Stimulated activated CD8-positive, alpha-beta memory T cell treated with anti-CD3 and anti-CD28 coated beads, Interleukin-15, amount 100 ng/mL, for 4 hours (primary cell): ENCODE results near the gene RETNLB.
A peak's percentile ranks its signal among the peaks of the same experiment; 100 is the strongest.

Experiments
- DNase-seq, 2 donors: peaks; one replicate each; pipeline ENCODE4 v3.0.0-alpha.2; 2020; ENCODE audit warnings: low read depth in 2 of 2

The RETNLB gene, protein sequence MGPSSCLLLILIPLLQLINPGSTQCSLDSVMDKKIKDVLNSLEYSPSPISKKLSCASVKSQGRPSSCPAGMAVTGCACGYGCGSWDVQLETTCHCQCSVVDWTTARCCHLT

DNA sequence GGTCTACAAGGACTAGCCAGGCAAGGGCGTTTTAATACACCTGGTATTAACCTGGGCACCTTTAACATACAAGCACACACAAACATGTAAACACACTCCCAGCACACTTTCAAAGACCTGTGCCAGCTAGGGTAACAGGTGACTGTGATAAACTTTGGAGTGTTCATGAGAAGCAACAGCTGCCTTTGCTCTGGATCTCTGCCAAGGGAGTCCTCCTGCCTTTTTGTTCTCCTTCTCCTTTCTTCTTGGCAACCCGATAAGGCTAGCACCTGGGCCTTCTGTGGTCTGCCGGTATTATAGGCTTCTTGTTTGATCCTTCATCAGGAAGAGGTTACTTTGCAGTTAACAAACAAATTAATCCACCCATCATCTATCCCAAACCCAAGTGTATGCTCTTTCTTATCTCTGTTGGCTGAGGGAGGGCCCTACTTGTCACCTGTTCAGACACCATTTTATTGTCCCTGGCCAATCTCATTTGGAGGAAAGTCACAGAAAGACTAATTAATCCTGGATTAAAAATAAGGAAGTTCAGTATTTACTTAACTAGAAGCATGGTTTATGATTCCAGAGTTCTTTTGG, at the start of gene RETNLB:
Gene RETNLB, minus strand, starts transcription at position 7 of the 579 bp plus-strand sequence. CDS start 225 bp downstream, outside the sequence.
- no peak for DNase-seq

- DNase-seq = peak in 1 of 2 donors; percentile 2
Measured at GRCh38 chr3:108806316-108806715, 49.1 kb upstream of the RETNLB start.

- DNase-seq = no peak
Measured at GRCh38 chr3:108804966-108805365, 47.8 kb upstream of the RETNLB start.

DNA sequence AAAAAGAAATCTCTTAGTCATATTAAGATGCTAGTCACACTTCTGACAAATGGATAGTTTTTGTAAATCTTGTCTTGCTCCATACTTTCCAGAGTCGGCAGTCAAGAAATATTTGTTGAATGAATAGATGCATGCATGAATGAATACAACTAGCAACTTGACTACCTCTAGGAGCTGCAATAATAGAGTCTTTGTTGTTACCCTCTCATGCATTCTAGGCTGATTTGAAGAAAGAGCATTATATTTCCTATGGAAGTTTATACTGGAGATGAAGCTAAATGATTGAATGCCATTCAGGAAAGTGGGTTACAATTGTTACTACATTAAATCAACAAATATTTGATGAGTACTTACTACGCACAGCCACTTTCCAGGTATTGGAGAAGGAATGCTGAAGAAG, 47.2 kb upstream of the RETNLB start:
- DNase-seq = no peak

DNA sequence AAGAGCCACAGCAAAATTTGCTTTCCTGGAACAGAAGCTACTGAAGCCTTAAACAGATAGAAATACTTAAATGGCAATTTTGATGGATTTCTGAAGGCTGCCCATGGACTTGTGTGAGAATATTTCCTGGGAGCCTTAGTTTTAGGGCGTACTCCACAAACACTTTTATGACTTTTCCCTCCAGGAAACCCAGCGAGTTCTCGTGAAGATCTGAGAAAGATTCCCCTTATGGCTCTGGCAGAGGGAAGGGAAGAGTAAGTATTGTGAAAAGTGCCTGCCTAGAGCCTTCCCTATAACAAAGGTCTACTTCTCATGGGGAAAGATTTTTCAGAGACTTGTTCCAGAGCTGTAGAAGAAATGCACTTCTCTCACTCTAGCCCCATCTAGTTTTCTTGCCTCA, 34.3 kb upstream of the RETNLB start:
- DNase-seq = no peak

DNA sequence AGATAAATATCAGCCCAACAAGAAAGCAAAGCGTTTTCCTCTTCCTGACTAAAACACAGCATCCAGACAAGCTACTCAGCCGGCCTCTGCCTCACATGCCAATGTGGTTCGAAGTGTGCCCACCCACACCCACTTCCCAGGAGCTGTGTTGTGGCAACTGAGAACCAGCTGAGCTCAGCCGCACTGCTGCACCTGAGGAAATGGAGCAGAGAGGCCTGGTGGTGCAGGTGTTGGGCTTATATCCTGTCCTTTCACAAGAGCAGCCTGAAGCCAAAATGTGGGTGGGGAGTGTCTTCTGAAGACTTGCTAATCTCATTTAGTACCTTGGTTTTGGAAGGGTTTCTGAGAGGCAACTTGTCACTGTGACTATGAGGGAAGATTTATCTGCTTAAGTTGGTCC, 23.0 kb upstream of the RETNLB start:
- DNase-seq = peak in 1 of 2 donors; percentile 2

- no peak for DNase-seq
Measured at GRCh38 chr3:108779496-108779895, 22.3 kb upstream of the RETNLB start.

DNA sequence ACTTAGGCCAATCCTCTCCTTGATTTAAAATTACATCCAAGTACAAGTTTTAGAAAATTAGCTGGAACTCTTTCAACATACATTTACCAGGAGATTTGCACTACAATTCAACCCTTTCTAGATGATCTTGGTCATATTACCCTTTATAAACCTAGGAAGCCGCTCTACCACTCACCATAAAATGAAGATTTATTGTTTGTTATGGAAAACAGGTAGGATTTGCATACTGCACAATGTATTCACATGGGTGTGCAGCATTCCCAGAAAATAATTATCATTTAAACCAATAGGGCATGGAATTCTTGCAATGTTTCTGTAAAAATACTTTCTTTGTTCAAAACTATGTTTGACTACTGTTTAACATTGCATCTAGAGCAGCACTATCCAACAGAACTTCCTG, 18.4 kb upstream of the RETNLB start:
- DNase-seq = no peak

DNA sequence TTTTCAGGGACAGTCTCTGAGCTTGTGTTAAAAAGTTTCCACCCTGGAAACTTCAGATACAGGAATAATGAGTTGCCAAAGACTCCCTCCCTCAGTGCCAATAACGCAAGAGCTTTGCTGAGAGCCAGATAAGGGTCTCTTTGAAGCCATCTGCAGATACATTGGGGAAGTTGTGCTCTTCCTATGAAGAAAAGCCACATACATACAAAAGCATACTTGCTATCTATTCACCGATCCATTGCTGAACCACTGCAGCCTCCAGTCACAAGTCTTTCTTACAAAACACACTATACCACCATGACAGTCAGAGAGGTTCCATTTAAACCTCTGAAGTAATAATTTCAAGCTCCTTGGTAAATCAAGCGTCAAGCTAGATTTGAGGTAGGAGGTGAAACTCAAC, 10.0 kb upstream of the RETNLB start:
- DNase-seq = no peak

DNA sequence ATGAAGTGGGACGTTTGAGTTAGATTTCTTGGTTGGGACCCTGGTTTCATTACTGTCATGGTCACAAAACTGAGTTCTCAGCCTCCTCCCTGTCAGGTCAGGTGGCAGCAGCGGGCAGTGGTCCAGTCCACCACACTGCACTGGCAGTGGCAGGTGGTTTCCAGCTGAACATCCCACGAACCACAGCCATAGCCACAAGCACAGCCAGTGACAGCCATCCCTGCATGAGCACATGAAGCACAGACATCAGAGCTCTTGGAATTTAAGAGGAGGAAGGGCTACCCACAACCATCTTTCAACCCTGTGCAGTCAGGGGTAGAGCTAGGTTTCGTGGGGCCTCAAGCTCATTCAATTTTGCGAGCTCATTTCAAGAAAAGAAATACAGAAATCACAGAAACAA, 1.5 kb downstream of the RETNLB start:
- no peak for DNase-seq

DNA sequence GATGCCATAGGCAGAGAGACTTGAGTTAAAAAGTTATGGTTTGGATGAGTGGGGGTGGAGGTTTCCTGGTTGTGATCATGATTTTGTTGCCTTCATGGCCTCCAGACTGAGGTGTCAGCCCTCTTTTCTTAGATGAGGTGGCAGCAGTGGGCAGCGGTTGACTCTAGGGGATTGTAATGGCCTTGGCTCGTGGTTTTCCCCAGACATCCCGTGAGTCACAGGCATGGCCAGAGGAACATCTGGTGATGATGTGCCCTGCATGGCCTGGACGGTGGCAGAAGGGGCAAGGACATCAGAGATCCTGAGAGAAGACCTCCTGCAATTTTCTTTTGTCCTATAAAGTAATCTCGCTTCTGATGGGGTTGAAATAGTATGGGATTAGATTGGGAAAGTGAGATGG, 12.4 kb downstream of the RETNLB start:
- no peak for DNase-seq

DNA sequence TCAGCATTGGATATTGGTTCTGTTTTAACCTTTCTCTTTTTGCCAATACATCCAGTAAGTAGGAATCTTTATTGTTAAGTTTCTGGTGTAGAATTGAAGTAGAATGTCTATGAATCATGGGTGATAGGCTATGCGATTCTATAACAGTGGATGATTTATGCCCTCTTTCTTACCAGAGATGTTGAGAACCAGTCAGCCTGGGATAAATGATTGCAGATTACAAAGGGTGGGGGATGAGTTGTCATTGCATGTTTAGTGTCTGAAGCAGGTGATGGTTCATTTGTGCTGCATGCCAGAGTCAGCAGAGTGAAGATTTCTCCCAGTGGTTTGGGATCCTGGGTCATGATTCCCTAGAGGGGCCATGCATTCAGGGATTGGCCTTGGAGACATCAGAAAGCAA, 14.3 kb downstream of the RETNLB start:
- no peak for DNase-seq

DNA sequence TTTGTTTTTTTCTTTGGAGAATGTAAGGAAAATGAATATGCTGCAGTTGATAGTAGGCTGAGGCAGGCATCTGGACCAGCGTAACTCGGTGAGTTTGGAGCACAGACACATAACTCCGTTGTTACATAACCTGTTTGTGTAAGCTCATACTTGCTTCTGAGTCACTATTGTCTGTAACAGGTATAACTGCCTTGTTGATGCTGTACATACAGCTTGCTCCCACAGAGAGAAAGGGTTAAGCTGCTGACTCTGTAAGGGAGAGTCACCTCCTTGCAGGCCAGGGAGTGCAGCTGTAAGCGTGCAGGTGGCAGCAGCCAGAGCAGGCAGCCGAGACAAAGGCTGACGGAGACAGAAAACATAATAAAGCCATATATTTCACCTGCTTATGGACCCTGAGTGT, 20.4 kb downstream of the RETNLB start:
- no peak for DNase-seq

GRCh38 chr3:108728934-108729333, 28.3 kb downstream of the RETNLB start:
- no peak for DNase-seq

DNA sequence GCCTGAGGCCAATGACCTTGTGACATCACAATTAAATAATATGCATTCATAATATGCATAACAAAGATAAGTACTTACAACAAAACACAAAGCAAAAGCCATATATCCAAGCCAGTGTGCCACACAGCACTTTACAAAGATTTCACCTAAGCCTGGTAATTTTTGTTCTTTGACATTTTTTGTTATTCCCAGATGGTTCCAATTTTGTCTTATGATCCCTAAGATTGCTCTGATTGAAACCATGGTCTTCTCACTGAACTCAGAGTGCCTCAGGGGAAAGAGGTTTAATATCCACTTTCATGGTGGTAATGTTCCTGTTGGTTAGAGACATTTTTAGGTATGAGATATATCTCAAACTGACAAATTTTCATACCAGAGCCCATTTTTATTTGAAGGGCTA, 29.1 kb downstream of the RETNLB start:
- no peak for DNase-seq

DNA sequence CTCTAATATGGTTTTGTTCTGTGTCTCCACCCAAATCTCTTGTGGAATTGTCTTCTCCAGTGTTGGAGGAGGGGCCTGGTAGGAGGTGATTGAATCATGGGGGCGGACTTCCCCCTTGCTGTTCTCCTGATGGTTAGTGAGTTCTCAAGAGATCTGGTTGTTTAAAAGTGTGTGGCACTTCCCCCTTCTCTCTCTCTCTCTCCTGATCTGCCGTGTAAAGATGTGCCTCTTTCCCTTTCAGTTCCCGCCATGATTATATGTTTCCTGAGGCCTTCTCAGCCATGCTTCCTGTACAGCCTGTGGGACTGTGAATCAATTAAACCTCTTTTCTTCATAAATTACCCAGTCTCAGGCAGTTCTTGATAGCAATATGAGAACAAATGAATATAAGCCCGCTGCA, 33.1 kb downstream of the RETNLB start:
- DNase-seq = no peak

DNA sequence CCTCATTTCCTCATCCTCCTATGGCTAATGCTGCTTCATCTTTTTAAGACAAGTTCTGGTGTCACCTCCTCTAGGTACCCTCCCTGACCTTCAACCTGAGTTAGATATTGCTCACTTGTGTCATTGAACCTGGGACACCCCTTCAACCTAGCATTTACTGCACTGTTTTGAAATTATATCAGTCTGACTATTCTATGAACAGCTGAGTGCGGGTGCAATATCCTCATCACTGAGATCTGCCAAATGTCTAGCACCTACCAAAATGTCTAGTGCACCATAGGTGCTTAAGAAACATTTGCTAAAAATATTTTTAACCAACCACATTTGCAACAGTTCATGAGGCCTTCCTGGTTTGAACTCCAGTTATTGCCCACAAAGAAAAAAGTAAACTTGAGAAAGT, 34.5 kb downstream of the RETNLB start:
- DNase-seq = no peak

GRCh38 chr3:108719178-108719806, 37.9 kb downstream of the RETNLB start:
- no peak for DNase-seq

DNA sequence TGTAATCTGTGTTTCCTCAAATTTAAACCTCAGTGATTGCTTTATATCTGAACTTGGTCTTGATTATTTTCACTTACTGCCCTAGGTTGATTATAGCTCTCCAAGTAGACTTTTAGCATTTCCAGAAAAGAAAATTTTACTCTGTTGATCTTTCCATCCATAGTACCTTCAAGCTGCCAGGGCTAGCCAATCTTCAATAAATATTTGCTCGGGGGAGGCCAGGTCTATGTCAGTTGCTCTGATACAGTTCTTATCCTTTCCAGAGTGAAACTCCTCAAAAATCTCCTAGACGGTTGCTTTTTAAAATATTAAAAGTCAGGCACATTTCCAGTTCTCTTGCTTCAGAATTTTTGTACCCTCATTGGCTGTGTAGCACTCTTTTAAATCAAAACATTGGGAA, 38.8 kb downstream of the RETNLB start:
- no peak for DNase-seq

DNA sequence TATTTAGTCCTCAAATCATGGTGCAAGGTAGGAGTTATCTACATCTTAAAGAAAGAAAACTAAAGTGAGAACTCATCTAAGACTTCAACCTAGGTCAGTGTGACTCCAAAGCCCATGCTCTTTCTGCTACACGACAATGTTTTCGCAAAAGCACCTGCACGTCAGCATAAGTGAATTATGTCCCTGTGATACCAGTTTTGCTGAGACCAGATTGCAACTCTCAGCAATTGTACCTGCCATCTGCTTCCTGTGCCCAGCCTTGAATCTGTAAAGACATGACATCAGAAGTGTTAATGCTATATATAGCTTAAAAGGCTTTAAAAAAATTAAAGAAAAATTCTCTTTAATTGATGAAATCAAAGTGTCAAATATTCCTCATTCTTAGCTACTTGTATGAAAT, 43.4 kb downstream of the RETNLB start:
- no peak for DNase-seq

DNA sequence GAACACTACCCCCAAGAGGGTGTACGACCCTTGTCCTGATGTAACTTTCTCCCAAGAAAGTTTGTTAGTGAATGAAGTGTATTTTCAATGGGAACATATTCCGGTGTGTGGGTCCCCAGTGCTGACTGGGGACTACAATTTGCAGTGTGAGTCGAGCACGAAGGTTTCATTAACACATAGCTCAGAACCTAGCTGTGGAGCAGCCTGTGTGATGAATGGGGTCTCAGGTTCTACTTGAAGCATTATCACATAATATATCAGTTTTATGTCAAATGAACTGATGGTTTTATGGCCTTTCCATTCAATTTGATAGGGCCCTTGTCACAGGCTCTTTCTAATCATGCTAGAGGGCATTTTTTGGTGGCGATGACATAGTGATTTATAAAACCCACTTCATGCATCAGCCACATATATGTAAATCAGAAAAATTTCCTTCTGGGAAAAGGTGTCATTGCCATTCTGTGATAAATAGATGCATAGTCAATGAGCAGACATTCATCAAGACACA, 44.1 kb downstream of the RETNLB start:
- DNase-seq = no peak
